ENCODE data around the gene SSR4.

SSR4 gene

DNA sequence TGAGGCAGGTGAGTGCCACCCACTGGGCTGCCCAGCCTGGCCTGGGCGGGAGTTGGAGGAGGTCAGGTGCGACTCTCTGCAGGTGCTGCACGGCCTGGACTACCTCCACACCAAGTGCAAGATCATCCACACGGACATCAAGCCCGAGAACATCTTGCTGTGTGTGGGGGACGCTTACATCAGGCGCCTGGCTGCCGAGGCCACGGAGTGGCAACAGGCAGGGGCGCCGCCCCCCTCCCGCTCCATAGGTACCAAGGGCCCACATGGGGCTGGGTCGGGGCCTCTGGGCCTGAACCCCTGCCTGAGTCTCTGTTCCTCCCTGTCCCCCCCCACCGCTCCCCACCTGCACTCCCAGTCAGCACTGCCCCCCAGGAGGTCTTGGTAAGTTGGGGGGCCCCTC, 11.6 kb upstream of the SSR4 start:
- ATAC-seq (ENCODE audit: low read depth), result no peak
- TF ChIP-seq, protein P1, sequence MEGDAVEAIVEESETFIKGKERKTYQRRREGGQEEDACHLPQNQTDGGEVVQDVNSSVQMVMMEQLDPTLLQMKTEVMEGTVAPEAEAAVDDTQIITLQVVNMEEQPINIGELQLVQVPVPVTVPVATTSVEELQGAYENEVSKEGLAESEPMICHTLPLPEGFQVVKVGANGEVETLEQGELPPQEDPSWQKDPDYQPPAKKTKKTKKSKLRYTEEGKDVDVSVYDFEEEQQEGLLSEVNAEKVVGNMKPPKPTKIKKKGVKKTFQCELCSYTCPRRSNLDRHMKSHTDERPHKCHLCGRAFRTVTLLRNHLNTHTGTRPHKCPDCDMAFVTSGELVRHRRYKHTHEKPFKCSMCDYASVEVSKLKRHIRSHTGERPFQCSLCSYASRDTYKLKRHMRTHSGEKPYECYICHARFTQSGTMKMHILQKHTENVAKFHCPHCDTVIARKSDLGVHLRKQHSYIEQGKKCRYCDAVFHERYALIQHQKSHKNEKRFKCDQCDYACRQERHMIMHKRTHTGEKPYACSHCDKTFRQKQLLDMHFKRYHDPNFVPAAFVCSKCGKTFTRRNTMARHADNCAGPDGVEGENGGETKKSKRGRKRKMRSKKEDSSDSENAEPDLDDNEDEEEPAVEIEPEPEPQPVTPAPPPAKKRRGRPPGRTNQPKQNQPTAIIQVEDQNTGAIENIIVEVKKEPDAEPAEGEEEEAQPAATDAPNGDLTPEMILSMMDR (IDR thresholded peaks at IDR 0.05; ENCODE audit: poor library complexity, severe bottlenecking), result no peak
- H3K4me1 ChIP-seq (ENCODE audit: insufficient read depth, poor library complexity, severe bottlenecking), result no peaks in the 10 kb centered on the region
- H3K27me3 ChIP-seq (ENCODE audit: insufficient read depth, poor library complexity, severe bottlenecking), result no peaks in the 10 kb centered on the region
- no peak overlapping the region for H3K27ac ChIP-seq (ENCODE audit: poor library complexity, severe bottlenecking)
- H3K9me3 ChIP-seq (ENCODE audit: severe bottlenecking), result no peaks in the 10 kb centered on the region
- DNase-seq (ENCODE audit: low spot score), result no peak
- H3K4me3 ChIP-seq (ENCODE audit: severe bottlenecking), result no peak overlapping the region
- 0 out of 2 replicates have a peak, but pooled peaks cover 4% of the 10 kb centered on the region for H3K36me3 ChIP-seq (ENCODE audit: low read depth)

DNA sequence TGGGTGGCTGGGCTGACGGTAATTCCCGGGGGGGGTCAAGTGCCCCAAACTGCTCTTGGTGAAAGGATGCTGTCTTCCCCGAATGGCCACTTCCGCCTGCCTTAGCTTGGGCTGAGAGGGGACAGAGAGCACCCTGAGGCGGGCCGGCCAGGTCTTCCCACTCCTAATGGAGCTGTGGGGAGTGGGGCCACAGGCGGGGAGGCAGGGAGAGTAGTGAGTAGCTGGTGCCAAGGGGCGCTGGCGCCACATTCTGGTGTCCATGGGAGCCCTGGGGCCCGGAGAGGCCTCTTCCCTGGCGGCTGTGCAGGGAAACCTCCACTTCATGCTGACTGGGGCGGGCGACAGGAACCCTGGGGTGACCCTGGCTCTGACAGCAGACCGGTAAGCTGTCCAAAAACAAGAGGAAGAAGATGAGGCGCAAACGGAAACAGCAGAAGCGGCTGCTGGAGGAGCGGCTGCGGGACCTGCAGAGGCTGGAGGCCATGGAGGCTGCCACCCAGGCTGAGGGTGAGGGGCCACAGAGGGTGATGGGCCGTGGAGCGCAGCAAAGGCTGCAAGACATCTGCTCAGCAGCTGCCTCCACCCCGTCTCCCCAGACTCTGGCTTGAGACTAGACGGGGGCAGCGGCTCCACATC, 11.0 kb upstream of the SSR4 start:
- no peak for ATAC-seq (ENCODE audit: low read depth)
- Histone ChIP-seq H3K4me3 (ENCODE audit: severe bottlenecking) (no peak overlapping the region), H3K4me1 (ENCODE audit: insufficient read depth, poor library complexity, severe bottlenecking) (no peaks in the 10 kb centered on the region), H3K36me3 (ENCODE audit: low read depth) (0 out of 2 replicates have a peak, but pooled peaks cover 4% of the 10 kb centered on the region), H3K27me3 (ENCODE audit: insufficient read depth, poor library complexity, severe bottlenecking) (no peaks in the 10 kb centered on the region), H3K27ac (ENCODE audit: poor library complexity, severe bottlenecking) (no peak overlapping the region), H3K9me3 (ENCODE audit: severe bottlenecking) (no peaks in the 10 kb centered on the region)
- DNase-seq (ENCODE audit: low spot score), result no peak
- TF ChIP-seq, protein P1 (IDR thresholded peaks at IDR 0.05; ENCODE audit: poor library complexity, severe bottlenecking), result no peak

DNA sequence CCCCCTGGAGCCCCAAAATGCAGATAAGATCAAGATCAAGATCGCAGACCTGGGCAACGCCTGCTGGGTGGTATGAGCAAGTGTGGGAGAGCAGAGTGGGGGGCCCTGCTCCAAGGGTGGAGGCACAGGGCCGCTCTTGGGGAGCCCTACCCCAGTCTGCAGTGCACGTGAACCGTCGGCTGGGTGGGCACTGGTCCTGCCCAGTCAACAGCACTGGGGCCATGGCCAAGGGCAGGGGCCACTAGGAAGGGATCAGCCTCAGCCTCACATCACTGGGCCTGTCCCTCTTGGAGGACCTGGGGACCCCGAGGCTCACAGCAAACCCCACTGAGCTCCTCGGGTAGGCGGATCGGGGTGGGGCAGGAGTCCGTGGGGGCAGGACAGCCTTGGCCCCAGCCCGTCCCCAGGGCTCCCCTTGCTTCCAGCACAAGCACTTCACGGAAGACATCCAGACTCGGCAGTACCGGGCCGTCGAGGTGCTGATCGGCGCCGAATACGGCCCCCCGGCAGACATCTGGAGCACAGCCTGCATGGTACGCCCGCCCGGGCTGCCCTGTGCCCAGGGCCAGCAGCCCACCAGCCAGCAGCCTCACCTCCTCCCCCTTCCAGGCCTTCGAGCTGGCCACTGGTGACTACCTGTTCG, 10.0 kb upstream of the SSR4 start:
- ATAC-seq (ENCODE audit: low read depth) (no peak), DNase-seq (ENCODE audit: low spot score) (no peak)
- 0 out of 2 replicates have a peak, but pooled peaks cover 4% of the 10 kb centered on the region for H3K36me3 ChIP-seq (ENCODE audit: low read depth)
- H3K4me3 ChIP-seq (ENCODE audit: severe bottlenecking), result no peak overlapping the region
- no peaks in the 10 kb centered on the region for H3K4me1 ChIP-seq (ENCODE audit: insufficient read depth, poor library complexity, severe bottlenecking)
- H3K9me3 ChIP-seq (ENCODE audit: severe bottlenecking), result no peaks in the 10 kb centered on the region
- TF ChIP-seq, protein P1 (IDR thresholded peaks at IDR 0.05; ENCODE audit: poor library complexity, severe bottlenecking), result no peak
- H3K27ac ChIP-seq (ENCODE audit: poor library complexity, severe bottlenecking), result no peak overlapping the region
- no peaks in the 10 kb centered on the region for H3K27me3 ChIP-seq (ENCODE audit: insufficient read depth, poor library complexity, severe bottlenecking)

DNA sequence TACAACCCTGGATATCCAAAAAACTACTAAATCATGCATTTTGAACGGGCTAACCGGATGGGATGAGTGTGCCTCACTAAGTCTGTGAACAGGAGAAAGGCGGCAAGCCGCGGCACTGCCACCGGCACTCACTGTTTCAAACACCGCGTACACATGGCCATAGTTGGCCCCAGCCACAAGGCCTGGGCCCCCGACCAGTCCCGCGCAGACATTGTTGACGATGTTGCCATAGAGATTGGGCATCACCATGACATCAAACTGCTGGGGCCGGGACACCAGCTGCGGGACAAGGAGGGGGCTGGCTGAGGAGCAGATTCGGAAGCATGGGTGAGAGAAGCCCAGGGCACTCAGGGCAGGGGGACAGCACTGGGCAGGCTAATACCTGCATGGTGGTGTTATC, 7.8 kb upstream of the SSR4 start:
- H3K27ac ChIP-seq (ENCODE audit: poor library complexity, severe bottlenecking), result no peak overlapping the region
- ATAC-seq (ENCODE audit: low read depth) (no peak), DNase-seq (ENCODE audit: low spot score) (no peak)
- no peak overlapping the region for H3K4me3 ChIP-seq (ENCODE audit: severe bottlenecking)
- H3K9me3 ChIP-seq (ENCODE audit: severe bottlenecking), result no peaks in the 10 kb centered on the region
- H3K27me3 ChIP-seq (ENCODE audit: insufficient read depth, poor library complexity, severe bottlenecking), result no peaks in the 10 kb centered on the region
- H3K36me3 ChIP-seq (ENCODE audit: low read depth), result 0 out of 2 replicates have a peak, but pooled peaks cover 4% of the 10 kb centered on the region
- H3K4me1 ChIP-seq (ENCODE audit: insufficient read depth, poor library complexity, severe bottlenecking), result no peaks in the 10 kb centered on the region
- TF ChIP-seq, protein P1 (IDR thresholded peaks at IDR 0.05; ENCODE audit: poor library complexity, severe bottlenecking), result no peak

DNA sequence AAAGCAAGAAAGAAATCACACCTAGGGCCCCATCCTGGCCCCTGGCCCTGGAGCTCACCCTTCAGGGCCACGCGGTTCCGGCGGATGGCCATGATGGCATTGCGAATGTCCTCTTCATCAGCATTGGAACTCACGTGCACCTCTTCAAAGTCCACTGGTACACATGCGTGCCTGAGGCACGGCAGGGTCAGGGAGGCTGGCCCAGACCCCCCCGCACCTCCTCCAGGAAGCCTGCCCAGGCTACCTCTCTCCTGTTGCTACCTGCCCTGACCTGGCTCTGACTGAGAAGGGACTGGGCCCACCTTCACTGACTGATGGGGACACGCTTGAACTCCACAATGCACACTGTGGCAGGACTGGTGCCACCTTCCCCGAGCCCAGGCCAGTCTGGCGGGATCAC, 4.8 kb upstream of the SSR4 start:
- DNase-seq (ENCODE audit: low spot score) (no peak), ATAC-seq (ENCODE audit: low read depth) (no peak)
- TF ChIP-seq, protein P1 (IDR thresholded peaks at IDR 0.05; ENCODE audit: poor library complexity, severe bottlenecking), result no peak
- H3K9me3 ChIP-seq (ENCODE audit: severe bottlenecking), result no peaks in the 10 kb centered on the region
- no peaks in the 10 kb centered on the region for H3K27me3 ChIP-seq (ENCODE audit: insufficient read depth, poor library complexity, severe bottlenecking)
- H3K4me3 ChIP-seq (ENCODE audit: severe bottlenecking), result no peak overlapping the region
- H3K4me1 ChIP-seq (ENCODE audit: insufficient read depth, poor library complexity, severe bottlenecking), result no peaks in the 10 kb centered on the region
- 0 out of 2 replicates have a peak, but pooled peaks cover 4% of the 10 kb centered on the region for H3K36me3 ChIP-seq (ENCODE audit: low read depth)
- H3K27ac ChIP-seq (ENCODE audit: poor library complexity, severe bottlenecking), result no peak overlapping the region

All from RWPE2 (cell line).